Natural killer cell treated with Interleukin-12 subunit alpha and Interleukin-12 subunit beta and Interleukin-15 and Interleukin-18, amount 100 ng/mL, for 72 hours (primary cell): ENCODE results near the gene ADAM29. TPM values are rescaled to one million over a fixed set of nuclear protein-coding genes. Genes with fewer than 3 reads are reported as not detected.
"Not testable (repeated sequence)": the region's sequence is repeated elsewhere in the genome, so short reads cannot be mapped to it uniquely, and the experiment has no call there.

Experiments used
- ATAC-seq, 2 donors: fragments of 150-1000 bp; cut with Tn5 transposase in 1 of 2; sonication (Bioruptor Pico), chemical (Tn5 transposase) in 1 of 2; 2 replicates each; pipeline ENCODE4 v1.10.0; 2021
- DNase-seq: peaks from one replicate; pipeline ENCODE4 v3.0.0; 2022; ENCODE audit warnings: low spot score
- H3K27ac Mint-ChIP-seq, 2 donors: 1 replicate in 1 of 2; 2 replicates in 1 of 2; pipeline ENCODE4 v1.8.0; 2022; ENCODE audit warnings: mixed read lengths in 2 of 2, mild to moderate bottlenecking in 1 of 2, moderate library complexity in 1 of 2
- H3K27me3 Mint-ChIP-seq, 2 donors: 1 replicate in 1 of 2; 2 replicates in 1 of 2; pipeline ENCODE4 v1.8.0; 2022; ENCODE audit warnings: mixed read lengths in 2 of 2
- H3K36me3 Mint-ChIP-seq: one replicate; pipeline ENCODE4 v1.8.0; 2022; ENCODE audit warnings: mixed read lengths
- H3K4me1 Mint-ChIP-seq, 2 donors: 1 replicate in 1 of 2; 2 replicates in 1 of 2; pipeline ENCODE4 v1.8.0; 2022; ENCODE audit warnings: low read depth in 2 of 2, mixed read lengths in 2 of 2, mild to moderate bottlenecking in 1 of 2
- H3K4me3 Mint-ChIP-seq: one replicate; pipeline ENCODE4 v1.8.0; 2022; ENCODE audit warnings: mixed read lengths
- H3K9me3 Mint-ChIP-seq: 2 replicates; pipeline ENCODE4 v1.8.0; 2022; ENCODE audit warnings: mixed read lengths
- total RNA-seq, 2 donors: library from RNA; stranded (reverse); gene quantifications; one replicate each; pipeline ENCODE4 v1.2.3, GENCODE V29; 2022

The ADAM29 gene
- total RNA-seq, 2 donors from 2014 or later: not detected

DNA sequence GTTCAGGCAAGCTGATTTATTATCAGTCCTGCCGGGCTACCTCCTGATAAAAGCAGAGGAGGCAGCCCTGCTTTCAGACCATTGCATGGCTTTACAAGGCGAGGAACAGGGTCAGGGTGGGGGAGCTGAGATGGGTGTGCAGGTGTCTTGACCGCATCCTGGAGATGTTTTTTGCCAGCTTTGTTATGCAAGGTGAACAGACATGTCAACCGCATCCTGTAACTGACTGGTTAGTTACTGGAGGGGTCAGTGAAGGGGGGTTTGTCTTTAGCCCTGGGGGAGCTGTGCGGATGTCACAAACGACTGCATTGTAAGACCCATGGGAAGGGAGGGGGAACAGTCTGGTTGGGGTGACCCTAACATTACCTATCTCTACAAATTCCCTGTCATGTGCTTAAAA, 10.0 kb downstream of the ADAM29 start:
- Mint-ChIP-seq H3K36me3 (no peaks in the 10 kb centered on the region), H3K4me1 (no peaks in the 10 kb centered on the region), H3K27ac (no peak overlapping the region), H3K4me3 (no peak overlapping the region), H3K9me3 (peaks cover 4% of the 10 kb centered on the region), H3K27me3 (no peaks in the 10 kb centered on the region)
- ATAC-seq: no peak
- DNase-seq: no peak

- Mint-ChIP-seq H3K9me3 (peaks cover 7% of the 10 kb centered on the region), H3K36me3 (no peaks in the 10 kb centered on the region), H3K4me1 (no peaks in the 10 kb centered on the region), H3K27ac (no peak overlapping the region), H3K27me3 (no peaks in the 10 kb centered on the region), H3K4me3 (no peak overlapping the region)
- no peak for DNase-seq
- no peak for ATAC-seq
These were observed 10.6 kb downstream of the ADAM29 start for GRCh38 chr4:174928575-174929253.

DNA sequence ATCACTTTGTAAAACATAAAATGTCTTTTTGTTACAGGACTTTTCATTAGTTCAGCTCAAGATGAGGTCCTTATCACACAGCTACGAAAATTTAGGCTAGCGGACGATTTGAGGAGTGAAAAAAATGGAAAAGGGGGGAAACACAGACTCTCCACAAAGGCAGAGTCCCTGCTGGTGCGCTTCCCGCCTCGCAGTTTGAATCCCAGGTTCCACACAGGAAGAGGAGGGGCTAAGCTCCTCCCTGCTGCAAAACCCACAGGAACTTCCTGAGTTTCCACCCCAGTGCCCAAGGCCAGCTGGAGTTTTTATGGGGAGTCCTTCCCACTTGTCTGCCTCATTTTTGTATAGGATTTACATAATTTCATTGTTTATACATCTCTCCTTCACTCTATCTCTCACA, 11.2 kb downstream of the ADAM29 start:
- H3K4me3 Mint-ChIP-seq: no peak overlapping the region
- H3K27me3 Mint-ChIP-seq: no peaks in the 10 kb centered on the region
- no peaks in the 10 kb centered on the region for H3K36me3 Mint-ChIP-seq
- DNase-seq (no peak), ATAC-seq (no peak)
- H3K27ac Mint-ChIP-seq: no peak overlapping the region
- peaks cover 7% of the 10 kb centered on the region for H3K9me3 Mint-ChIP-seq
- no peaks in the 10 kb centered on the region for H3K4me1 Mint-ChIP-seq

- H3K9me3 Mint-ChIP-seq: peaks cover 7% of the 10 kb centered on the region
- H3K27ac Mint-ChIP-seq: no peak overlapping the region
- H3K4me1 Mint-ChIP-seq: no peaks in the 10 kb centered on the region
- ATAC-seq (no peak), DNase-seq (no peak)
- no peaks in the 10 kb centered on the region for H3K36me3 Mint-ChIP-seq
- no peak overlapping the region for H3K4me3 Mint-ChIP-seq
- H3K27me3 Mint-ChIP-seq: no peaks in the 10 kb centered on the region
These were observed 12.7 kb downstream of the ADAM29 start for GRCh38 chr4:174930895-174931294.

DNA sequence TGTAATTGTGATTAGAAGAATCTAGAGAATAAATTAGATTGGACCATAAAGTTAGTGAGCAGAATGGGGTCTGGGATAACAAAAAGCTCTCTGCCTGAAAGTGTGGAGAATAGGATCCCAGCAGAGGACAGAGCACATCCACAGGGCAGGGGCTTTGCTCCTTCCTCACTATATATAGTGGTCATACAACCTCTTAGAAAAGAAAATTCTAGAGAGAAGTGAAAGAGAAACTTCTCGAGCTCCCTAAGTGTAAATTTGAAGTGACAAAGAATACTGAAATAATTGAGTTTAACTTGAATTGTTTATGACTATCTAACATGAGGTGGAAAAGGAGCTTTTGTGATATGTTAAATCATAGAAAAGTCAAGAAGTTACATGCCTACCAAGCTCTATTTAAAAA, 14.9 kb downstream of the ADAM29 start:
- peaks cover 7% of the 10 kb centered on the region for H3K9me3 Mint-ChIP-seq
- H3K36me3 Mint-ChIP-seq: no peaks in the 10 kb centered on the region
- no peak overlapping the region for H3K4me3 Mint-ChIP-seq
- no peak for DNase-seq
- H3K27ac Mint-ChIP-seq: no peak overlapping the region
- ATAC-seq: no peak
- H3K4me1 Mint-ChIP-seq: no peaks in the 10 kb centered on the region
- H3K27me3 Mint-ChIP-seq: no peaks in the 10 kb centered on the region

- Mint-ChIP-seq H3K4me3 (no peak overlapping the region), H3K27me3 (no peaks in the 10 kb centered on the region), H3K27ac (no peak overlapping the region), H3K9me3 (peaks cover 7% of the 10 kb centered on the region), H3K4me1 (no peaks in the 10 kb centered on the region), H3K36me3 (no peaks in the 10 kb centered on the region)
- ATAC-seq (no peak), DNase-seq (no peak)
These were observed 16.2 kb downstream of the ADAM29 start for GRCh38 chr4:174934360-174934759.

- H3K9me3 Mint-ChIP-seq: peaks cover 7% of the 10 kb centered on the region
- ATAC-seq (no peak), DNase-seq (no peak)
- H3K36me3 Mint-ChIP-seq: no peaks in the 10 kb centered on the region
- H3K4me1 Mint-ChIP-seq: no peaks in the 10 kb centered on the region
- H3K27ac Mint-ChIP-seq: no peak overlapping the region
- no peaks in the 10 kb centered on the region for H3K27me3 Mint-ChIP-seq
- no peak overlapping the region for H3K4me3 Mint-ChIP-seq
These were observed 17.4 kb downstream of the ADAM29 start for GRCh38 chr4:174935607-174936006.

DNA sequence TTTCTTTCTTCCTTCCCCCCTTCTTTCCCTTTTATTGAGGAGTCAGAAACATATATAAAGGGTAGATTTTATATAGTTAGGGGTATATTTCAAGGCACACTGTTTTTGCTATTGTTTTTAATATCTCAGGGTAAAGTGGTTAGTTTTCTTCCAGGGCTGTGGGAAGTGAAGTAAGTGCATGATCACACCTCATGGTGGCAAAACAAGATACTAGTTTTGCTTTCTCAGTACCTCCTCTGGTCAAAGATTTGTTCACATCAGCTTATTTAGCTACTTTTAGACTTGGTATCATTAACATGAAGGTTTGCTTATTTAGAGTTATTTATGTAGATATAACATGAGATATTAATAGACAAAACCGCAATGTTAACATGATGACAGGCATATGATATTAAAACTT, 21.8 kb downstream of the ADAM29 start:
- DNase-seq: no peak
- Mint-ChIP-seq H3K36me3 (peaks cover 6% of the 10 kb centered on the region), H3K4me3 (no peak overlapping the region), H3K4me1 (no peaks in the 10 kb centered on the region), H3K9me3 (peaks cover 12% of the 10 kb centered on the region), H3K27ac (no peak overlapping the region), H3K27me3 (no peaks in the 10 kb centered on the region)
- ATAC-seq: no peak

GRCh38 chr4:174946246-174946645, 28.1 kb downstream of the ADAM29 start:
- no peak for DNase-seq
- peaks cover 6% of the 10 kb centered on the region for H3K36me3 Mint-ChIP-seq
- no peak overlapping the region for H3K27ac Mint-ChIP-seq
- H3K4me3 Mint-ChIP-seq: no peak overlapping the region
- peaks cover 24% of the 10 kb centered on the region for H3K9me3 Mint-ChIP-seq
- no peaks in the 10 kb centered on the region for H3K27me3 Mint-ChIP-seq
- no peak for ATAC-seq
- H3K4me1 Mint-ChIP-seq: no peaks in the 10 kb centered on the region

- ATAC-seq (no peak), DNase-seq (no peak)
- no peak overlapping the region for H3K4me3 Mint-ChIP-seq
- H3K9me3 Mint-ChIP-seq: peaks cover 14% of the 10 kb centered on the region
- no peaks in the 10 kb centered on the region for H3K27me3 Mint-ChIP-seq
- H3K27ac Mint-ChIP-seq: no peak overlapping the region
- no peaks in the 10 kb centered on the region for H3K36me3 Mint-ChIP-seq
- no peaks in the 10 kb centered on the region for H3K4me1 Mint-ChIP-seq
These were observed 30.7 kb downstream of the ADAM29 start for GRCh38 chr4:174948826-174949225.

GRCh38 chr4:174972911-174973310, 54.8 kb downstream of the ADAM29 start:
- ATAC-seq (no peak), DNase-seq (no peak)
- Mint-ChIP-seq H3K4me3 (no peak overlapping the region), H3K9me3 (peaks cover 14% of the 10 kb centered on the region), H3K36me3 (no peaks in the 10 kb centered on the region), H3K4me1 (no peaks in the 10 kb centered on the region), H3K27ac (no peak overlapping the region), H3K27me3 (no peaks in the 10 kb centered on the region)

GRCh38 chr4:174973336-174973735, 55.2 kb downstream of the ADAM29 start:
- ATAC-seq: no peak
- H3K4me3 Mint-ChIP-seq: no peak overlapping the region

GRCh38 chr4:174983128-174983750, 65.1 kb downstream of the ADAM29 start:
- no peak for ATAC-seq
- Mint-ChIP-seq H3K36me3 (peaks cover 10% of the 10 kb centered on the region), H3K27ac (no peak overlapping the region), H3K27me3 (no peaks in the 10 kb centered on the region), H3K4me3 (no peak overlapping the region), H3K9me3 (peaks cover 29% of the 10 kb centered on the region), H3K4me1 (no peaks in the 10 kb centered on the region)
- no peak for DNase-seq

More at GRCh38 chr4:174973336-174973735, 55.2 kb downstream of the ADAM29 start:
- Mint-ChIP-seq H3K36me3 (no peaks in the 10 kb centered on the region), H3K9me3 (peaks cover 14% of the 10 kb centered on the region), H3K4me1 (no peaks in the 10 kb centered on the region), H3K27ac (no peak overlapping the region), H3K27me3 (no peaks in the 10 kb centered on the region)
- DNase-seq: no peak

GRCh38 chr4:174983870-174984269, 65.7 kb downstream of the ADAM29 start:
- not testable (repeated sequence) for H3K4me3 Mint-ChIP-seq, H3K36me3 Mint-ChIP-seq, DNase-seq, H3K27me3 Mint-ChIP-seq, H3K27ac Mint-ChIP-seq, ATAC-seq, H3K4me1 Mint-ChIP-seq
- H3K9me3 Mint-ChIP-seq: peaks cover 26% of the 10 kb centered on the region

DNA sequence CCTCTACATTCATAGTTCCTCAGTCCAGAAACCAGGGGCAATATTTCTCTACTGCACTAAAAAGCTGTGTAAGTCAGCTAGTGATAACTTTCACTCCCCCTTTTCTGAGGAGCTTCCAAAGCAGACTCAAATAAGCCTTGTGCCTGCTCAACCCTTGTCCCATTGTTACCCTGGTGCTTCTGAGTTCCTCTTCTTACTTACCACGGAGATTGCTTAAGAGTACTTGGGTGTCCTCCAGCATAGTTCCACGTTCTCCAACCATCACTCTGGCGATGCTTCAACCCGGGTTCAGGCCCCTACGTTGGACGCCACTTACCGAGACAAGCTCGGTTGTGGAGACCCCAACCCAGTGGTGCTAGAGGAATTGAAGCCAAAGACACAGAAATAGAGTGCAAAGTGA, 71.6 kb downstream of the ADAM29 start:
- no peak overlapping the region for H3K4me3 Mint-ChIP-seq
- DNase-seq (no peak), ATAC-seq (no peak)
- no peak overlapping the region for H3K27ac Mint-ChIP-seq
- peaks cover 5% of the 10 kb centered on the region for H3K36me3 Mint-ChIP-seq
- H3K9me3 Mint-ChIP-seq: peaks cover 16% of the 10 kb centered on the region
- no peaks in the 10 kb centered on the region for H3K27me3 Mint-ChIP-seq
- no peaks in the 10 kb centered on the region for H3K4me1 Mint-ChIP-seq
